Measurements from ENCODE around the gene ZSCAN21.

Gene ZSCAN21

GRCh38 chr7:100064162-100064561, 14.6 kb downstream of the ZSCAN21 start:
- no peak for TF ChIP-seq CTCF (IDR thresholded peaks at IDR 0.05; ENCODE audit: insufficient read depth, low read depth, low read length, missing control alignments)
- DNase-seq (ENCODE audit: low read depth): no peak

GRCh38 chr7:100065452-100066186, 16.0 kb downstream of the ZSCAN21 start:
- TF ChIP-seq CTCF (IDR thresholded peaks at IDR 0.05; ENCODE audit: insufficient read depth, low read depth, low read length, missing control alignments): no peak
- DNase-seq (ENCODE audit: low read depth): no peak
- H3K4me3 ChIP-seq (ENCODE audit: low read length): no peak overlapping the region

More at GRCh38 chr7:100064162-100064561, 14.6 kb downstream of the ZSCAN21 start:
- H3K4me3 ChIP-seq (ENCODE audit: low read length): no peak overlapping the region

GRCh38 chr7:100066953-100067352, 17.4 kb downstream of the ZSCAN21 start:
- H3K4me3 ChIP-seq (ENCODE audit: low read length): no peak overlapping the region
- DNase-seq (ENCODE audit: low read depth): no peak
- TF ChIP-seq CTCF (IDR thresholded peaks at IDR 0.05; ENCODE audit: insufficient read depth, low read depth, low read length, missing control alignments): no peak

- no peak for DNase-seq (ENCODE audit: low read depth)
- no peak overlapping the region for H3K4me3 ChIP-seq (ENCODE audit: low read length)
- no peak for TF ChIP-seq CTCF (IDR thresholded peaks at IDR 0.05; ENCODE audit: insufficient read depth, low read depth, low read length, missing control alignments)
Measured at GRCh38 chr7:100069991-100070390, 20.4 kb downstream of the ZSCAN21 start.

- no peak for TF ChIP-seq CTCF (IDR thresholded peaks at IDR 0.05; ENCODE audit: insufficient read depth, low read depth, low read length, missing control alignments)
- H3K4me3 ChIP-seq (ENCODE audit: low read length): no peak overlapping the region
- no peak for DNase-seq (ENCODE audit: low read depth)
Measured at GRCh38 chr7:100071018-100071723, 21.6 kb downstream of the ZSCAN21 start.

GRCh38 chr7:100072462-100072861, 22.9 kb downstream of the ZSCAN21 start:
- TF ChIP-seq CTCF (IDR thresholded peaks at IDR 0.05; ENCODE audit: insufficient read depth, low read depth, low read length, missing control alignments): no peak
- DNase-seq (ENCODE audit: low read depth): no peak
- no peak overlapping the region for H3K4me3 ChIP-seq (ENCODE audit: low read length)
